HepG2 (cell line): Measurements from ENCODE around the gene STIM1. TPM values are rescaled to one million over a fixed set of nuclear protein-coding genes. Genes with fewer than 3 reads are reported as not detected.

Experiments used
- ATAC-seq: fragments of 200-7000 bp; cut with Tn5 transposase; 3 replicates; pipeline ENCODE4 v1.9.1; 2020; ENCODE audit warnings: mild to moderate bottlenecking, moderate library complexity
- BruUV-seq: library from RNA; stranded (reverse); fragments of 400-500 nt; replicated peaks from 2 replicates; lab custom pipeline; 2021; lab: Mats Ljungman, UMichigan
- CTCF ChIA-PET: fragments of 300-600 bp; formaldehyde crosslinking; extraction: SDS; loops from one replicate; lab custom pipeline; 2021; ENCODE audit warnings: low total read pairs, inconsistent platforms, low intra/inter-chr PET ratio; lab: Yijun Ruan, JAX
- POLR2A ChIA-PET: fragments of 350-600 bp; sonication (Branson Sonifier 250); formaldehyde crosslinking; loops from one replicate; lab custom pipeline; 2020; ENCODE audit warnings: antibody characterized with exemption, inconsistent platforms; lab: Yijun Ruan, JAX
- DNase-seq: peaks from one replicate; pipeline ENCODE4 v3.0.0-alpha.2; 2015; ENCODE audit warnings: low spot score
- FAIRE-seq: peaks from 3 replicates; lab custom pipeline; 2011; peaks lifted over from hg19 to GRCh38; lab: Jason Lieb, UNC
- H2AFZ ChIP-seq: one replicate; pipeline ENCODE4 v1.6.1; 2011; ENCODE audit warnings: low read length, inconsistent platforms
- H3K27ac ChIP-seq: fragments of 300-600 bp; 3 replicates; pipeline ENCODE4 v1.8.0; 2011; ENCODE audit warnings: mixed run types, mild to moderate bottlenecking, mixed read lengths, low read length, inconsistent platforms; ENCODE audit not compliant: insufficient read depth; ENCODE audit errors: extremely low read length
- H3K27me3 ChIP-seq, 2 experiments: fragments of 200-600 bp in 1 of 2; 2 replicates in 1 of 2; 3 replicates in 1 of 2; pipeline versions ENCODE4 v1.6.0 to v1.8.0; 2011; ENCODE audit warnings: low read length in 2 of 2, mild to moderate bottlenecking in 2 of 2, moderate library complexity in 2 of 2, inconsistent platforms in 1 of 2; ENCODE audit not compliant: insufficient read depth in 2 of 2, control insufficient read depth in 1 of 2
- H3K36me3 ChIP-seq, 2 experiments: fragments of 200-600 bp in 1 of 2; replicated peaks in 1 of 2; 2 replicates in 1 of 2; 3 replicates in 1 of 2; pipeline versions ENCODE4 v1.5.1 to v1.8.0; 2011; ENCODE audit warnings: low read length in 2 of 2, inconsistent platforms in 1 of 2; ENCODE audit not compliant: insufficient read depth in 2 of 2, control insufficient read depth in 1 of 2
- H3K4me1 ChIP-seq: 2 replicates; pipeline ENCODE4 v1.5.1; 2012; ENCODE audit warnings: low read length, inconsistent platforms; ENCODE audit not compliant: insufficient read depth
- H3K4me2 ChIP-seq: 2 replicates; pipeline ENCODE4 v1.6.0; 2011; ENCODE audit warnings: low read depth, low read length, inconsistent platforms
- H3K4me3 ChIP-seq, 3 experiments: fragments of 200-600 bp in 1 of 3; sonication (generic), shearing (Covaris generic) in 1 of 3; replicated peaks in 1 of 3; 2 replicates each; pipeline ENCODE4 v1.5.1; 2011 to 2016; ENCODE audit warnings: low read length in 3 of 3, inconsistent platforms in 2 of 3, low read depth in 2 of 3, mild to moderate bottlenecking in 2 of 3, control low read depth in 1 of 3, mixed read lengths in 1 of 3; ENCODE audit not compliant: insufficient read depth in 1 of 3
- H3K79me2 ChIP-seq: one replicate; pipeline ENCODE4 v1.6.1; 2011; ENCODE audit warnings: low read length, inconsistent platforms; ENCODE audit not compliant: insufficient read depth
- H3K9ac ChIP-seq: 2 replicates; pipeline ENCODE4 v1.6.0; 2011; ENCODE audit warnings: mild to moderate bottlenecking, low read depth, low read length, inconsistent platforms; ENCODE audit not compliant: insufficient read depth
- H3K9me3 ChIP-seq: 2 replicates; pipeline ENCODE4 v1.5.1; 2012; ENCODE audit warnings: mild to moderate bottlenecking, low read length
- H4K20me1 ChIP-seq: 2 replicates; pipeline ENCODE4 v1.6.0; 2011; ENCODE audit warnings: inconsistent platforms, mild to moderate bottlenecking, low read length, moderate library complexity; ENCODE audit not compliant: insufficient read depth
- ATRX ChIP-seq: sonication (generic); formaldehyde crosslinking; IDR thresholded peaks from 2 replicates; pipeline ENCODE4 v1.4.0; 2020; ENCODE audit warnings: missing genetic modification reagents, borderline replicate concordance
- ETV6 ChIP-seq: sonication (generic); formaldehyde crosslinking; conservative IDR thresholded peaks from 2 replicates; pipeline ENCODE4 v1.4.0; 2020; ENCODE audit warnings: missing genetic modification reagents
- FOXJ3 ChIP-seq: sonication (generic); formaldehyde crosslinking; IDR thresholded peaks from 2 replicates; pipeline ENCODE4 v1.4.0; 2020; ENCODE audit warnings: missing genetic modification reagents, mild to moderate bottlenecking, borderline replicate concordance
- KDM5A ChIP-seq: fragments of 200-600 bp; sonication (generic); IDR thresholded peaks from 2 replicates; pipeline ENCODE4 v1.7.0; 2018; ENCODE audit warnings: antibody characterized with exemption, mild to moderate bottlenecking, low read length, borderline replicate concordance
- PCBP1 ChIP-seq: fragments of 200-400 bp; formaldehyde crosslinking; IDR thresholded peaks from 2 replicates; pipeline ENCODE4 v1.6.1; 2017; ENCODE audit warnings: mild to moderate bottlenecking, low read depth, low read length, borderline replicate concordance
- PHF21A ChIP-seq: sonication (generic); formaldehyde crosslinking; IDR thresholded peaks from 2 replicates; pipeline ENCODE4 v1.5.0; 2020; ENCODE audit warnings: mild to moderate bottlenecking, missing genetic modification reagents
- RBFOX2 ChIP-seq: fragments of 200-400 bp; formaldehyde crosslinking; IDR thresholded peaks from 2 replicates; pipeline ENCODE4 v1.6.1; 2017; ENCODE audit warnings: low read depth, mild to moderate bottlenecking, low read length
- SIN3A ChIP-seq: IDR thresholded peaks from 2 replicates; pipeline ENCODE4 v1.6.1; 2011; ENCODE audit warnings: low read depth, mild to moderate bottlenecking, control low read depth, low read length, borderline replicate concordance
- SMARCC2 ChIP-seq: fragments of 450-650 bp; IDR thresholded peaks from 2 replicates; pipeline ENCODE4 v1.6.1; 2017; ENCODE audit warnings: antibody characterized with exemption, mild to moderate bottlenecking
- TAF15 ChIP-seq: fragments of 200-400 bp; formaldehyde crosslinking; IDR thresholded peaks from one replicate; pipeline ENCODE4 v1.6.1; 2018; ENCODE audit warnings: mild to moderate bottlenecking, low read depth, low read length; ENCODE audit not compliant: poor library complexity, severe bottlenecking
- YY1 ChIP-seq: IDR thresholded peaks from 2 replicates; pipeline ENCODE4 v1.6.1; 2011; ENCODE audit warnings: low read length, low read depth, moderate library complexity, mild to moderate bottlenecking; ENCODE audit not compliant: insufficient read depth, insufficient replicate concordance
- ZIK1 ChIP-seq: sonication (generic); formaldehyde crosslinking; IDR thresholded peaks from 2 replicates; pipeline ENCODE4 v1.5.0; 2020; ENCODE audit warnings: mild to moderate bottlenecking, low read depth, missing genetic modification reagents, borderline replicate concordance
- ZNF672 ChIP-seq: sonication (generic); formaldehyde crosslinking; IDR thresholded peaks from 2 replicates; pipeline ENCODE4 v1.8.1; 2022; ENCODE audit warnings: missing genetic modification reagents
- ZNF674 ChIP-seq: sonication (generic); formaldehyde crosslinking; IDR thresholded peaks from 2 replicates; pipeline ENCODE4 v1.5.0; 2020; ENCODE audit warnings: low read depth, mild to moderate bottlenecking, missing genetic modification reagents
- ZNF773 ChIP-seq: sonication (generic); formaldehyde crosslinking; IDR thresholded peaks from 2 replicates; pipeline ENCODE4 v1.4.0; 2020; ENCODE audit warnings: missing genetic modification reagents, borderline replicate concordance
- WGBS: methylation state at CpG from one replicate; pipeline ENCODE4 v1.1.6; 2017; ENCODE audit warnings: low lambda C conversion rate; 5-methylcytosine and 5-hydroxymethylcytosine counted together
- in situ Hi-C: cut with HindIII; loops from 2 replicates; pipeline ENCODE4 v1.10.0; 2017; ENCODE audit warnings: low pct_unique_long_range_greater_than_20kb; ENCODE audit not compliant: extremely low pct_ligation_motif_present
- intact Hi-C: fragments of 100-400 bp; cut with micrococcal nuclease; formaldehyde crosslinking; loops from one replicate; pipeline ENCODE4 v1.10.0; 2022; ENCODE audit not compliant: unreplicated experiment
- polyA plus RNA-seq, 8 experiments: library from polyadenylated mRNA; depleted of rRNA in 3 of 8; stranded (reverse) in 7 of 8; unstranded in 1 of 8; fragments of >200 nt; fragmentation: Illumina TruSeq in 4 of 8; extraction: Trizol in 4 of 8; gene quantifications; 2 replicates each; pipeline versions ENCODE4 v1.2.1 to v1.2.3, GENCODE V29; 2011 to 2016; ENCODE audit warnings: low read depth in 4 of 8, missing spikeins in 1 of 8, mixed read lengths in 1 of 8; ENCODE audit not compliant: insufficient read depth in 1 of 8
- total RNA-seq, 5 experiments: library from RNA; depleted of rRNA; stranded (reverse); fragments of >200 nt; fragmentation: Illumina TruSeq; extraction: Trizol; gene quantifications; 2 replicates each; pipeline ENCODE4 v1.2.3, GENCODE V29; 2016; ENCODE audit warnings: low read depth in 1 of 5
- TF ChIP-seq, protein P1 (sequence below): sonication (generic); formaldehyde crosslinking; IDR thresholded peaks from 2 replicates; pipeline ENCODE4 v1.5.1; 2020; ENCODE audit warnings: missing genetic modification reagents, mild to moderate bottlenecking, borderline replicate concordance
- TF ChIP-seq, protein P2 (sequence below): sonication (generic); formaldehyde crosslinking; IDR thresholded peaks from 2 replicates; pipeline ENCODE4 v1.4.0; 2020; ENCODE audit warnings: low read depth, missing genetic modification reagents
- TF ChIP-seq, protein P3 (sequence below): sonication (generic); formaldehyde crosslinking; IDR thresholded peaks from 2 replicates; pipeline ENCODE4 v1.5.0; 2020; ENCODE audit warnings: missing genetic modification reagents

Gene STIM1
- total and polyA plus RNA-seq, 2 of the 13 experiments (the other 11 are each of a cell fraction or from before 2014, with no cell fraction given): 19.2 to 28.5 TPM

DNA sequence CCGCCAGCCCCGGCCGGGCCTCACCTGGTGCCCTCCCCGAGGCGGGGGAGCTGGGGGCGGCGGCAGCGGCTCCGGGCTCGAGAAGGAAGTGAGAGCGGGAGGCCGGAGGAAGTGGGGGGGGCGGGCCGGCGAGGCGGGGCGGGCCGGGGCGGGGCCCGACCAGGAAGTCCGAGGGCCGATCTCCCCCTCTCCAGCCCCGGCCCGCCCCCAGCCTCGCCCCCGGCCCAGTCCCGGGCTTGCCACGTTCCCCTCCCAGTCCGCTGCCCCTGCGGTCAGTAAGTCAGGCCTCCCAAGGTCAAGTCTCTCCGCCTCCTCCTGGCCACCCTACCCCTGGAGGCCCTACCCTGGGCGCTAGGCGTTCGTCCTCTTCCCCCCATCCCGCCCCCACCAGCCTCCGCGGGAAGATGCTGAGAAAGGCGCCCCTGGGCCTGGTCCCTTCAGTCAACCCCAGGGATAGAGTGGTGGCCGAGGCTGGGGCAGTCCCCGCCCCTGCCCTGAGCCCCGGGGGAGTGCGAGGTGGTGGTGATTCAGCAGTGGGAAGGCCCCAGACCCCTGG lies 14.5 kb upstream of the STIM1 start, which contains the start of gene RHOG:
RHOG (minus strand) TSS at position 90 of the 556 bp plus-strand sequence. CDS start 12,821 bp downstream, outside the sequence.
- CTCF ChIA-PET: interaction anchor here (1.5 kb wide), 1 partner anchor 16 kb away, joined by 15 read pairs; no protein-coding TSS in a partner anchor
- ATAC-seq (peak; percentile 85), DNase-seq (peak; percentile 35), FAIRE-seq (no peak)
- H3K36me3 ChIP-seq: no peaks in the 10 kb centered on the region; a peak in 1 of 5 replicates
- peak within 1 kb of the TSS; percentile 9 for H2AFZ ChIP-seq
- in situ Hi-C loops: no loop called here
- H4K20me1 ChIP-seq: peaks cover 5% of the 10 kb centered on the region; the same call in 1 of the 2 replicates
- BruUV-seq: no TSS peak
- H3K9me3 ChIP-seq: no peaks in the 10 kb centered on the region
- 0% methylated on average over 6 of the region's 42 CpGs for WGBS
- H3K9ac ChIP-seq: peak within 1 kb of the TSS; percentile 73
- H3K4me3 ChIP-seq: peak within 1 kb of the TSS; percentile 79 to 84 (median 83)
- intact Hi-C loops: loop anchor here (1.0 to 2.0 kb wide), 3 partner anchors 14 to 32 kb away; partner anchors contain the start of genes PGAP2 and STIM1
- POLR2A ChIA-PET: interaction anchor here (0.5 to 4.8 kb wide), 16 partner anchors 8 to 220 kb away, joined by 3 to 42 read pairs (median 4); partner anchors contain the start of genes NUP98, PGAP2 and STIM1
- H3K27ac ChIP-seq: peak within 1 kb of the TSS; percentile 75
- peak within 1 kb of the TSS; percentile 97 for H3K4me2 ChIP-seq
- peaks cover 46% of the 10 kb centered on the region for H3K4me1 ChIP-seq
- peaks cover 20% of the 10 kb centered on the region for H3K79me2 ChIP-seq
- no peaks in the 10 kb centered on the region; a peak in 1 of 5 replicates for H3K27me3 ChIP-seq
- TF ChIP-seq FOXJ3 (CRISPR knock-in tag) (no peak), ZNF674 (CRISPR knock-in tag) (no peak), SIN3A (peak; percentile 57; the same call in 1 of the 2 replicates), PCBP1 (peak; percentile 67; the same call in 1 of the 2 replicates), ATRX (no peak), ZNF672 (CRISPR knock-in tag) (no peak), PHF21A (0 out of 2 replicates have a peak, but pooled peaks have one; percentile 16), TAF15 (peak; percentile 47), SMARCC2 (no peak), YY1 (peak; percentile 32), RBFOX2 (0 out of 2 replicates have a peak, but pooled peaks have one; percentile 54), ZNF773 (CRISPR knock-in tag) (no peak), KDM5A (peak; percentile 25; the same call in 1 of the 2 replicates), ZIK1 (no peak), ETV6 (CRISPR knock-in tag) (0 out of 2 replicates have a peak, but pooled peaks have one; percentile 28)
- TF ChIP-seq, protein P1, sequence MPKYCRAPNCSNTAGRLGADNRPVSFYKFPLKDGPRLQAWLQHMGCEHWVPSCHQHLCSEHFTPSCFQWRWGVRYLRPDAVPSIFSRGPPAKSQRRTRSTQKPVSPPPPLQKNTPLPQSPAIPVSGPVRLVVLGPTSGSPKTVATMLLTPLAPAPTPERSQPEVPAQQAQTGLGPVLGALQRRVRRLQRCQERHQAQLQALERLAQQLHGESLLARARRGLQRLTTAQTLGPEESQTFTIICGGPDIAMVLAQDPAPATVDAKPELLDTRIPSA (CRISPR knock-in tag): no peak
- TF ChIP-seq, protein P2, sequence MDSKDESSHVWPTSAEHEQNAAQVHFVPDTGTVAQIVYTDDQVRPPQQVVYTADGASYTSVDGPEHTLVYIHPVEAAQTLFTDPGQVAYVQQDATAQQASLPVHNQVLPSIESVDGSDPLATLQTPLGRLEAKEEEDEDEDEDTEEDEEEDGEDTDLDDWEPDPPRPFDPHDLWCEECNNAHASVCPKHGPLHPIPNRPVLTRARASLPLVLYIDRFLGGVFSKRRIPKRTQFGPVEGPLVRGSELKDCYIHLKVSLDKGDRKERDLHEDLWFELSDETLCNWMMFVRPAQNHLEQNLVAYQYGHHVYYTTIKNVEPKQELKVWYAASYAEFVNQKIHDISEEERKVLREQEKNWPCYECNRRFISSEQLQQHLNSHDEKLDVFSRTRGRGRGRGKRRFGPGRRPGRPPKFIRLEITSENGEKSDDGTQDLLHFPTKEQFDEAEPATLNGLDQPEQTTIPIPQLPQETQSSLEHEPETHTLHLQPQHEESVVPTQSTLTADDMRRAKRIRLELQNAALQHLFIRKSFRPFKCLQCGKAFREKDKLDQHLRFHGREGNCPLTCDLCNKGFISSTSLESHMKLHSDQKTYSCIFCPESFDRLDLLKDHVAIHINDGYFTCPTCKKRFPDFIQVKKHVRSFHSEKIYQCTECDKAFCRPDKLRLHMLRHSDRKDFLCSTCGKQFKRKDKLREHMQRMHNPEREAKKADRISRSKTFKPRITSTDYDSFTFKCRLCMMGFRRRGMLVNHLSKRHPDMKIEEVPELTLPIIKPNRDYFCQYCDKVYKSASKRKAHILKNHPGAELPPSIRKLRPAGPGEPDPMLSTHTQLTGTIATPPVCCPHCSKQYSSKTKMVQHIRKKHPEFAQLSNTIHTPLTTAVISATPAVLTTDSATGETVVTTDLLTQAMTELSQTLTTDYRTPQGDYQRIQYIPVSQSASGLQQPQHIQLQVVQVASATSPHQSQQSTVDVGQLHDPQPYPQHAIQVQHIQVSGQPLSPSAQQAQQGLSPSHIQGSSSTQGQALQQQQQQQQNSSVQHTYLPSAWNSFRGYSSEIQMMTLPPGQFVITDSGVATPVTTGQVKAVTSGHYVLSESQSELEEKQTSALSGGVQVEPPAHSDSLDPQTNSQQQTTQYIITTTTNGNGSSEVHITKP: no peak
- TF ChIP-seq, protein P3, sequence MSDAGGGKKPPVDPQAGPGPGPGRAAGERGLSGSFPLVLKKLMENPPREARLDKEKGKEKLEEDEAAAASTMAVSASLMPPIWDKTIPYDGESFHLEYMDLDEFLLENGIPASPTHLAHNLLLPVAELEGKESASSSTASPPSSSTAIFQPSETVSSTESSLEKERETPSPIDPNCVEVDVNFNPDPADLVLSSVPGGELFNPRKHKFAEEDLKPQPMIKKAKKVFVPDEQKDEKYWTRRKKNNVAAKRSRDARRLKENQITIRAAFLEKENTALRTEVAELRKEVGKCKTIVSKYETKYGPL (CRISPR knock-in tag): no peak
